ENCODE measurements around the gene RGCC.

Gene RGCC

GRCh38 chr13:41516166-41516565 is 58.8 kb downstream of the RGCC start:
- no peak for DNase-seq (ENCODE audit: low spot score)

- no peak for DNase-seq (ENCODE audit: low spot score)
Measured at GRCh38 chr13:41516760-41517159, 59.4 kb downstream of the RGCC start.

- no peak for DNase-seq (ENCODE audit: low spot score)
Measured at GRCh38 chr13:41520016-41520659, 62.8 kb downstream of the RGCC start.

Measured in kidney capillary endothelial cell (primary cell).